ENCODE measurements around the gene TGM5.

DNA sequence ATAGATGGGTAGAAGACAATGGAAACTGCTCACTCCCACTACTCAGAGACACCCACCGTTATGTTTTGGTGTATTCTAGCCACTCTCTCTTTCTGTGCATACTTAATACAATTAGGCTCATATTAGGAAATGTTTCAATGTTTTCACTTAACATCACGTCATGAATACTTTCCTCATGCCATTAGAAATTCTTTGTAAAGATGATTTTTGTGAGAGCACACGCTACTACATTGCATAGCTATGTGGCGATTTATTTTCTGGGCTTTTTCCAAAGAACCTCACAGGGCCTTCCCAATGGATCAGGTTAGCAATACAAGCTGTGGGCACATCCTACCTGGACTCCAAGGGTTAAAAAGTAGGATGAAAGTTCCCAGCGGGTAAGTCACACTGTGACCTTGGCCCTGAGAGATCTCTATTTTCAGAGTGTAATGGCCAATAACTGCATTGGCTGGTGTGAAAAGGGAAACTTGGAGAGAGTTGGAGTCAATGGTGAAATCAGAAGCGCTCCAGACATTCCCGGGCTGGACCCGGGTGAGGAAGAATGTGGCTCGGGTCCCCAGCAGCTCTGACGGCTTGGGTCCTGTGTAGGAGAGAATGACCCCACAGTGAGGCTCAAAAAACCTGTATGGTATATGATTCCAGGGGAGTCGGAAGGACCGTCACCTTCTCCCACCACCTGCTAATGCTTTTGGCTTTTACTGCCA is 25.8 kb upstream of the TGM5 start:
- TF ChIP-seq, protein P1, sequence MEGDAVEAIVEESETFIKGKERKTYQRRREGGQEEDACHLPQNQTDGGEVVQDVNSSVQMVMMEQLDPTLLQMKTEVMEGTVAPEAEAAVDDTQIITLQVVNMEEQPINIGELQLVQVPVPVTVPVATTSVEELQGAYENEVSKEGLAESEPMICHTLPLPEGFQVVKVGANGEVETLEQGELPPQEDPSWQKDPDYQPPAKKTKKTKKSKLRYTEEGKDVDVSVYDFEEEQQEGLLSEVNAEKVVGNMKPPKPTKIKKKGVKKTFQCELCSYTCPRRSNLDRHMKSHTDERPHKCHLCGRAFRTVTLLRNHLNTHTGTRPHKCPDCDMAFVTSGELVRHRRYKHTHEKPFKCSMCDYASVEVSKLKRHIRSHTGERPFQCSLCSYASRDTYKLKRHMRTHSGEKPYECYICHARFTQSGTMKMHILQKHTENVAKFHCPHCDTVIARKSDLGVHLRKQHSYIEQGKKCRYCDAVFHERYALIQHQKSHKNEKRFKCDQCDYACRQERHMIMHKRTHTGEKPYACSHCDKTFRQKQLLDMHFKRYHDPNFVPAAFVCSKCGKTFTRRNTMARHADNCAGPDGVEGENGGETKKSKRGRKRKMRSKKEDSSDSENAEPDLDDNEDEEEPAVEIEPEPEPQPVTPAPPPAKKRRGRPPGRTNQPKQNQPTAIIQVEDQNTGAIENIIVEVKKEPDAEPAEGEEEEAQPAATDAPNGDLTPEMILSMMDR (IDR thresholded peaks at IDR 0.05) = no peak
- TF ChIP-seq POLR2AphosphoS5 (IDR thresholded peaks at IDR 0.05) = no peak

Data from stomach (tissue), 4 donors.